ENCODE results near the gene SURF1.
A peak's percentile ranks its signal among the peaks of the same experiment; 100 is the strongest.
"Not testable (repeated sequence)": the region's sequence is repeated elsewhere in the genome, so short reads cannot be mapped to it uniquely, and the experiment has no call there.

Gene SURF1

GRCh38 chr9:133384736-133385321 is 28.5 kb upstream of the SURF1 start:
- no peak for DNase-seq (ENCODE audit: low read depth)

- DNase-seq (ENCODE audit: low read depth): no peak
These were observed 27.2 kb upstream of the SURF1 start for GRCh38 chr9:133383438-133383837.

GRCh38 chr9:133382507-133383141 is 26.3 kb upstream of the SURF1 start:
- DNase-seq (ENCODE audit: low read depth): no peak

- DNase-seq (ENCODE audit: low read depth): no peak
These were observed 24.4 kb upstream of the SURF1 start for GRCh38 chr9:133380734-133381133.

GRCh38 chr9:133379153-133380086 is 23.1 kb upstream of the SURF1 start:
- DNase-seq (ENCODE audit: low read depth): no peak

- DNase-seq (ENCODE audit: low read depth): no peak
These were observed 22.2 kb upstream of the SURF1 start for GRCh38 chr9:133378408-133378962.

- no peak for DNase-seq (ENCODE audit: low read depth)
These were observed 21.5 kb upstream of the SURF1 start for GRCh38 chr9:133377721-133378216.

- DNase-seq (ENCODE audit: low read depth): not testable (repeated sequence)
These were observed 21.0 kb upstream of the SURF1 start for GRCh38 chr9:133377280-133377679.

- DNase-seq (ENCODE audit: low read depth): peak; percentile 85
These were observed 19.7 kb upstream of the SURF1 start, which contains the start of the genes STKLD1 and SURF4 for GRCh38 chr9:133375724-133376654. Gene STKLD1, plus strand, starts transcription at chr9:133376366. Its CDS starts 108 bp downstream, at chr9:133376474. Gene SURF4, minus strand, starts transcription at chr9:133376060. Its CDS starts 91 bp downstream, at chr9:133375969.

- no peak for DNase-seq (ENCODE audit: low read depth)
These were observed 18.9 kb upstream of the SURF1 start for GRCh38 chr9:133375116-133375723.

- no peak for DNase-seq (ENCODE audit: low read depth)
These were observed 18.4 kb upstream of the SURF1 start for GRCh38 chr9:133374612-133375115.

GRCh38 chr9:133372144-133372543 is 15.9 kb upstream of the SURF1 start:
- no peak for DNase-seq (ENCODE audit: low read depth)

- peak; percentile 69 for DNase-seq (ENCODE audit: low read depth)
These were observed 15.0 kb upstream of the SURF1 start for GRCh38 chr9:133371261-133371711.

- peak; percentile 61 for DNase-seq (ENCODE audit: low read depth)
These were observed 14.4 kb upstream of the SURF1 start for GRCh38 chr9:133370685-133371084.

- no peak for DNase-seq (ENCODE audit: low read depth)
These were observed 13.6 kb upstream of the SURF1 start for GRCh38 chr9:133369933-133370332.

GRCh38 chr9:133369422-133369821 is 13.1 kb upstream of the SURF1 start:
- DNase-seq (ENCODE audit: low read depth): no peak

- DNase-seq (ENCODE audit: low read depth): no peak
These were observed 12.1 kb upstream of the SURF1 start for GRCh38 chr9:133368249-133368881.

GRCh38 chr9:133367778-133368177 is 11.5 kb upstream of the SURF1 start:
- no peak for DNase-seq (ENCODE audit: low read depth)

- no peak for DNase-seq (ENCODE audit: low read depth)
These were observed 10.9 kb upstream of the SURF1 start for GRCh38 chr9:133367221-133367620.

GRCh38 chr9:133366435-133366834 is 10.1 kb upstream of the SURF1 start:
- no peak for DNase-seq (ENCODE audit: low read depth)

Data from T-helper 22 cell (primary cell).